Astrocyte (in vitro differentiated cells and primary cell): Measurements from ENCODE around the gene PLG.

Source experiments
- CTCF ChIP-seq: IDR thresholded peaks from 2 replicates; pipeline ENCODE4 v1.5.1; 2011; ENCODE audit warnings: low read depth, mild to moderate bottlenecking, inconsistent platforms, low read length, moderate library complexity; ENCODE audit not compliant: insufficient read depth
- EZH2 ChIP-seq: IDR thresholded peaks from 2 replicates; pipeline ENCODE4 v1.6.1; 2012; ENCODE audit warnings: mild to moderate bottlenecking, low read length, inconsistent platforms; ENCODE audit not compliant: insufficient read depth

GRCh38 chr6:160730911-160731310, 28.9 kb downstream of the PLG start:
- no peak for TF ChIP-seq CTCF
- TF ChIP-seq EZH2 = no peak
